ENCODE measurements around the gene HMCES.

HMCES gene

GRCh38 chr3:129268396-129268795, 10.3 kb upstream of the HMCES start:
- TF ChIP-seq PAX5 (IDR thresholded peaks at IDR 0.05; ENCODE audit: insufficient read depth, low read length, severe bottlenecking) (no peak), TAF1 (IDR thresholded peaks at IDR 0.05; ENCODE audit: low read depth, low read length) (no peak), POU2F2 (IDR thresholded peaks at IDR 0.05; ENCODE audit: low read depth, low read length) (no peak), SPI1 (IDR thresholded peaks at IDR 0.05; ENCODE audit: low read depth, low read length) (no peak), POLR2AphosphoS5 (IDR thresholded peaks at IDR 0.05; ENCODE audit: low read depth, low read length) (no peak), POLR2A (IDR thresholded peaks at IDR 0.05; ENCODE audit: low read depth, low read length) (no peak)
- no peak for FAIRE-seq
- no peak for DNase-seq (ENCODE audit: insufficient read length, low spot score)

DNA sequence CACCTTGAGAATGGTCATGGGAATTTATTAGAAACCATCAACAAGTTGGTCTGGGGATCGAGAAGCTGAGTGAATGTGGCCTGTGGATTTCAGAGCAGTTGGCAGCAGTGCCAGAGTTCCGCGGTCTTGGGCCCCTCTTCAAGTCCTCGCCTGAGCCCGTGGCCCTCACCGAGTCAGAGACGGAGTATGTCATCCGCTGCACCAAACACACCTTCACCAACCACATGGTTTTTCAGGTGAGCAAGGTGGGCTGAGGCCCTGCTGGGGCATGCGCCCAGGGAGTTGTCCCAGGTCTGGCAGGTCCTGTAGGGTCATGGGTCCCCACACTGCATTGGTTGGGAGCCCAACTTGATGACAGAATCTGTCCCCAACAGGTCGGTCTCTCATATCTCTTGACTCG, 7.0 kb upstream of the HMCES start:
- DNase-seq (ENCODE audit: insufficient read length, low spot score) (no peak), FAIRE-seq (no peak)
- TF ChIP-seq POLR2A (IDR thresholded peaks at IDR 0.05; ENCODE audit: low read depth, low read length) (no peak), POLR2AphosphoS5 (IDR thresholded peaks at IDR 0.05; ENCODE audit: low read depth, low read length) (no peak), TAF1 (IDR thresholded peaks at IDR 0.05; ENCODE audit: low read depth, low read length) (no peak), SPI1 (IDR thresholded peaks at IDR 0.05; ENCODE audit: low read depth, low read length) (no peak), PAX5 (IDR thresholded peaks at IDR 0.05; ENCODE audit: insufficient read depth, low read length, severe bottlenecking) (no peak), POU2F2 (IDR thresholded peaks at IDR 0.05; ENCODE audit: low read depth, low read length) (no peak)

DNA sequence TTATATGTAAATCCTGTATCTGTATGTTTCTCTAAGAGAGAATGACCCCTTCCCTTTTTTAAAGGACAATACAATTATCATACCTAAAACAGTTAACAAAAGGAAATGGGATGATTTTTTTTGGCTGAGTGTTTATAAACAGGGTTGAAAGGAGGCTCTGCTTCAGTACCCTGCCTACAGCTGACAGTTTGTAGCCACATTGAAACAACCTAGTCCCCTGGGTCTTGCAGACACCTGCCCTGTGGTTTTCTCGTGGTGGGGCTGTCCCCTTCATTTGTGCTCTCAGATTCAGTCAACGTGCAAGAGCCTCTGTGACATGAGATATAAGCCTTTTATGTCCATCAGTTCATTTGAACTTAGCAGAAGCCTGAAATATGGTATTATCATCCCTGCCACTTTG, 2.3 kb upstream of the HMCES start:
- FAIRE-seq (peak; percentile 87), DNase-seq (ENCODE audit: insufficient read length, low spot score) (peak; percentile 64)
- 0 out of 2 replicates have a peak, but pooled peaks have one; percentile 37 for TF ChIP-seq POLR2AphosphoS5 (IDR thresholded peaks at IDR 0.05; ENCODE audit: low read depth, low read length)
- peak; percentile 72 for TF ChIP-seq POU2F2 (IDR thresholded peaks at IDR 0.05; ENCODE audit: low read depth, low read length)
- TF ChIP-seq TAF1 (IDR thresholded peaks at IDR 0.05; ENCODE audit: low read depth, low read length) = no peak
- TF ChIP-seq PAX5 (IDR thresholded peaks at IDR 0.05; ENCODE audit: insufficient read depth, low read length, severe bottlenecking) = peak; percentile 54
- TF ChIP-seq POLR2A (IDR thresholded peaks at IDR 0.05; ENCODE audit: low read depth, low read length) = no peak
- TF ChIP-seq SPI1 (IDR thresholded peaks at IDR 0.05; ENCODE audit: low read depth, low read length) = 0 out of 2 replicates have a peak, but pooled peaks have one; percentile 9

GRCh38 chr3:129277829-129278271, 820 bp upstream of the HMCES start:
- TF ChIP-seq POU2F2 (IDR thresholded peaks at IDR 0.05; ENCODE audit: low read depth, low read length) = no peak
- DNase-seq (ENCODE audit: insufficient read length, low spot score) (no peak), FAIRE-seq (peak; percentile 69)

- DNase-seq (ENCODE audit: insufficient read length, low spot score) (no peak), FAIRE-seq (peak; percentile 85)
- TF ChIP-seq TAF1 (IDR thresholded peaks at IDR 0.05; ENCODE audit: low read depth, low read length) = peak; percentile 66
- TF ChIP-seq POLR2A (IDR thresholded peaks at IDR 0.05; ENCODE audit: low read depth, low read length) = no peak; the same call in 1 of the 2 replicates
- peak; percentile 85 for TF ChIP-seq POLR2AphosphoS5 (IDR thresholded peaks at IDR 0.05; ENCODE audit: low read depth, low read length)
Observed at GRCh38 chr3:129278966-129279906, 566 bp downstream of the HMCES start.

- DNase-seq (ENCODE audit: insufficient read length, low spot score) = no peak
- TF ChIP-seq POLR2AphosphoS5 (IDR thresholded peaks at IDR 0.05; ENCODE audit: low read depth, low read length) (no peak), PAX5 (IDR thresholded peaks at IDR 0.05; ENCODE audit: insufficient read depth, low read length, severe bottlenecking) (no peak), POLR2A (IDR thresholded peaks at IDR 0.05; ENCODE audit: low read depth, low read length) (no peak), POU2F2 (IDR thresholded peaks at IDR 0.05; ENCODE audit: low read depth, low read length) (no peak), TAF1 (IDR thresholded peaks at IDR 0.05; ENCODE audit: low read depth, low read length) (no peak), SPI1 (IDR thresholded peaks at IDR 0.05; ENCODE audit: low read depth, low read length) (no peak)
- FAIRE-seq = no peak
Observed at GRCh38 chr3:129280183-129280582, 1.5 kb downstream of the HMCES start.

DNA sequence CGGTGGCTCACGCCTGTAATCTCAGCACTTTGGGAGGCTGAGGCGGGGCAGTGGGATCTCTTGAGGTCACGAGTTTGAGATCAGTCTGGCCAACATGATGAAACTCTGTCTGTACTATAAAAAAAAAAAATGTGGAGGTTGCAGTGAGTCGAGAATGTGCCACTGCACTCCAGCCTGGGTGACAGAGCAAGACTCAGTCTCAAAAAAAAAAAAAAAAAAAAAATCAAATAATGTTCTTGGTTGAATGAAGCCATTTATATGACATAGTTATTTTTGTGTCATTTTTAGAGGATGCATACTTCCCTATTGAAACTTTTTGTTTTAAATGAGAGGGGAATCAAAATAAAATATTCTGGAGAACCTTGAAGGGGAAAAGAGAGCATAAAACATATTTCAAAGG, 3.1 kb downstream of the HMCES start:
- TF ChIP-seq POU2F2 (IDR thresholded peaks at IDR 0.05; ENCODE audit: low read depth, low read length) (no peak), PAX5 (IDR thresholded peaks at IDR 0.05; ENCODE audit: insufficient read depth, low read length, severe bottlenecking) (no peak)
- DNase-seq (ENCODE audit: insufficient read length, low spot score) = no peak
- FAIRE-seq = no peak

GRCh38 chr3:129282727-129283327, 4.2 kb downstream of the HMCES start:
- FAIRE-seq = peak; percentile 91
- no peak for TF ChIP-seq POLR2A (IDR thresholded peaks at IDR 0.05; ENCODE audit: low read depth, low read length)
- TF ChIP-seq PAX5 (IDR thresholded peaks at IDR 0.05; ENCODE audit: insufficient read depth, low read length, severe bottlenecking) = no peak
- TF ChIP-seq POLR2AphosphoS5 (IDR thresholded peaks at IDR 0.05; ENCODE audit: low read depth, low read length) = 0 out of 2 replicates have a peak, but pooled peaks have one; percentile 40
- 0 out of 2 replicates have a peak, but pooled peaks have one; percentile 32 for TF ChIP-seq POU2F2 (IDR thresholded peaks at IDR 0.05; ENCODE audit: low read depth, low read length)
- no peak for TF ChIP-seq SPI1 (IDR thresholded peaks at IDR 0.05; ENCODE audit: low read depth, low read length)
- DNase-seq (ENCODE audit: insufficient read length, low spot score) = peak; percentile 48

GRCh38 chr3:129286081-129286480, 7.4 kb downstream of the HMCES start:
- TF ChIP-seq PAX5 (IDR thresholded peaks at IDR 0.05; ENCODE audit: insufficient read depth, low read length, severe bottlenecking) (no peak), TAF1 (IDR thresholded peaks at IDR 0.05; ENCODE audit: low read depth, low read length) (no peak), POLR2A (IDR thresholded peaks at IDR 0.05; ENCODE audit: low read depth, low read length) (no peak), SPI1 (IDR thresholded peaks at IDR 0.05; ENCODE audit: low read depth, low read length) (no peak), POU2F2 (IDR thresholded peaks at IDR 0.05; ENCODE audit: low read depth, low read length) (no peak)
- FAIRE-seq (peak; percentile 74), DNase-seq (ENCODE audit: insufficient read length, low spot score) (no peak)

DNA sequence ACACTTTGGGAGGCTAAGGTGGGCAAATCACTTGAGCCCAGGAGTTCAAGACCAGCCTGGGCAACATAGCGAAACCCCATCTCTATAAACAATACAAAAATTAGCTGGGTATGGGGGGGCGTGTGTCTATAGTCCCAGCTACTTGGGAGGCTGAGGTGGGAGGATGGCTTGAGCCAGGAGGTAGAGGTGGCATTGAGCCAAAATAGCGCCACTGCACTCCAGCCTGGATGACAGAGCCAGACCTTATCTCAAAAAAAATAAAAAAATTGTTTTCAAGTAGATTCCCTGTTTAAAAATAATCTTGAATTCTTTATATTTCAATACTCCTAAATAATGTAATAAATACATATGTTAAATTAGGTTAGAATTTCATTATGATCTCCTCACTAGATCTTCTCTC, 9.8 kb downstream of the HMCES start:
- no peak for TF ChIP-seq POU2F2 (IDR thresholded peaks at IDR 0.05; ENCODE audit: low read depth, low read length)
- FAIRE-seq (no peak), DNase-seq (ENCODE audit: insufficient read length, low spot score) (no peak)
